ENCODE results near the gene DNAJB9. TPM values are rescaled to one million over a fixed set of nuclear protein-coding genes. Genes with fewer than 3 reads are reported as not detected.

DNAJB9 gene
- total RNA-seq, 1 donor from 2014 or later, result 23.6 TPM

GRCh38 chr7:108561047-108561619 is 8.5 kb upstream of the DNAJB9 start:
- Histone ChIP-seq H3K9me3 (peaks cover 9% of the 10 kb centered on the region), H3K36me3 (peaks cover 19% of the 10 kb centered on the region), H3K27me3 (ENCODE audit: low read depth) (no peaks in the 10 kb centered on the region), H3K27ac (no peak overlapping the region), H3K4me1 (no peaks in the 10 kb centered on the region), H3K4me3 (no peak overlapping the region)
- DNase-seq, result no peak
- no peak for TF ChIP-seq CTCF (IDR thresholded peaks at IDR 0.05)
- intact Hi-C loops (cut with DNase I), result no loop called here
- no peak for ATAC-seq

GRCh38 chr7:108565987-108566386 is 3.7 kb upstream of the DNAJB9 start:
- Histone ChIP-seq H3K27me3 (ENCODE audit: low read depth) (no peaks in the 10 kb centered on the region), H3K4me1 (peaks cover 27% of the 10 kb centered on the region), H3K27ac (no peak overlapping the region), H3K36me3 (peaks cover 19% of the 10 kb centered on the region), H3K4me3 (no peak overlapping the region), H3K9me3 (no peaks in the 10 kb centered on the region)
- intact Hi-C loops (cut with DNase I), result no loop called here
- TF ChIP-seq CTCF (IDR thresholded peaks at IDR 0.05), result no peak
- DNase-seq (no peak), ATAC-seq (no peak)

GRCh38 chr7:108568801-108569380 is 783 bp upstream of the DNAJB9 start:
- Histone ChIP-seq H3K4me3 (peak overlapping the region; percentile 91), H3K27me3 (ENCODE audit: low read depth) (no peaks in the 10 kb centered on the region), H3K9me3 (no peaks in the 10 kb centered on the region), H3K36me3 (peaks cover 37% of the 10 kb centered on the region), H3K4me1 (peaks cover 44% of the 10 kb centered on the region), H3K27ac (peak overlapping the region; percentile 98)
- TF ChIP-seq CTCF (IDR thresholded peaks at IDR 0.05), result no peak
- intact Hi-C loops (cut with DNase I), result no loop called here
- DNase-seq (no peak), ATAC-seq (no peak)

GRCh38 chr7:108570146-108570755 is 577 bp downstream of the DNAJB9 start:
- Histone ChIP-seq H3K9me3 (no peaks in the 10 kb centered on the region), H3K27me3 (ENCODE audit: low read depth) (no peaks in the 10 kb centered on the region), H3K36me3 (peaks cover 38% of the 10 kb centered on the region), H3K27ac (peak overlapping the region; percentile 98), H3K4me3 (peak overlapping the region; percentile 91), H3K4me1 (peaks cover 44% of the 10 kb centered on the region)
- ATAC-seq, result peak; percentile 73 to 78
- DNase-seq, result peak; percentile 70
- intact Hi-C loops (cut with DNase I), result no loop called here
- no peak for TF ChIP-seq CTCF (IDR thresholded peaks at IDR 0.05)

- Histone ChIP-seq H3K36me3 (peaks cover 40% of the 10 kb centered on the region), H3K4me3 (no peak overlapping the region), H3K27me3 (ENCODE audit: low read depth) (no peaks in the 10 kb centered on the region), H3K9me3 (no peaks in the 10 kb centered on the region), H3K4me1 (peaks cover 41% of the 10 kb centered on the region), H3K27ac (no peak overlapping the region)
- no peak for DNase-seq
- intact Hi-C loops (cut with DNase I), result no loop called here
- no peak for ATAC-seq
- no peak for TF ChIP-seq CTCF (IDR thresholded peaks at IDR 0.05)
Observed at GRCh38 chr7:108572480-108572879, 2.8 kb downstream of the DNAJB9 start.
